Heart right ventricle (tissue), 16 donors: ENCODE data around the gene CNIH2. TPM values are rescaled to one million over a fixed set of nuclear protein-coding genes. Genes with fewer than 3 reads are reported as not detected.

Experiments used
- ATAC-seq, 8 donors: fragments of 200-7000 bp; cut with Tn5 transposase; one replicate each; pipeline ENCODE4 v1.9.1; 2020; ENCODE audit warnings: mild to moderate bottlenecking in 8 of 8, moderate library complexity in 8 of 8, moderate number of reproducible peaks in 1 of 8
- DNase-seq, 2 donors: peaks; one replicate each; pipeline ENCODE4 v3.0.0-alpha.2; 2020
- H3K27ac ChIP-seq, 10 donors: fragments of 200-600 bp; sonication (generic) in 2 of 10; one replicate each; pipeline versions ENCODE4 v1.5.0 to v1.8.0; 2020 to 2022; ENCODE audit warnings: mild to moderate bottlenecking in 3 of 10
- H3K27me3 ChIP-seq, 7 donors: fragments of 200-600 bp; one replicate each; pipeline ENCODE4 v1.8.0; 2021 to 2022; ENCODE audit warnings: mild to moderate bottlenecking in 2 of 7
- H3K36me3 ChIP-seq, 9 donors: fragments of 200-600 bp; sonication (generic) in 1 of 9; one replicate each; pipeline versions ENCODE4 v1.5.0 to v1.8.0; 2020 to 2022; ENCODE audit warnings: mild to moderate bottlenecking in 2 of 9
- H3K4me1 ChIP-seq, 9 donors: fragments of 200-600 bp; sonication (generic) in 1 of 9; one replicate each; pipeline versions ENCODE4 v1.5.0 to v1.8.0; 2020 to 2022; ENCODE audit warnings: mild to moderate bottlenecking in 4 of 9
- H3K4me3 ChIP-seq, 10 donors: fragments of 200-600 bp; sonication (generic) in 2 of 10; one replicate each; pipeline versions ENCODE4 v1.5.0 to v1.8.0; 2020 to 2022; ENCODE audit warnings: mild to moderate bottlenecking in 7 of 10, moderate library complexity in 2 of 10
- H3K9me3 ChIP-seq, 11 donors: fragments of 200-600 bp in 10 of 11; sonication (generic) in 2 of 11; one replicate each; pipeline versions ENCODE4 v1.5.0 to v1.8.0; 2013 to 2022; ENCODE audit warnings: mild to moderate bottlenecking in 2 of 11, control low read depth in 1 of 11, moderate library complexity in 1 of 11
- CTCF ChIP-seq, 9 donors: fragments of 200-600 bp; sonication (generic) in 2 of 9; IDR thresholded peaks; one replicate each; pipeline versions ENCODE4 v1.5.0 to v1.8.0; 2021 to 2022; ENCODE audit warnings: antibody characterized with exemption in 9 of 9, mild to moderate bottlenecking in 5 of 9, moderate library complexity in 1 of 9
- WGBS, 2 donors: extraction: QIAGEN DNeasy Blood & Tissue Kit; methylation state at CpG; one replicate each; pipeline ENCODE4 v1.1.7; 2013; ENCODE audit warnings: inconsistent platforms in 1 of 2; 5-methylcytosine and 5-hydroxymethylcytosine counted together
- intact Hi-C, 10 donors: fragments of 100-400 bp; cut with DNase I; formaldehyde crosslinking; loops; one replicate each; pipeline versions ENCODE4 v1.11.1 to v1.14.2; 2022
- polyA plus RNA-seq, 2 donors: library from polyadenylated mRNA; stranded (reverse); fragments of 200-250 nt; gene quantifications; one replicate each; pipeline ENCODE4 v1.2.3, GENCODE V29; 2013
- total RNA-seq, 10 donors: library from RNA; stranded (reverse); fragmentation: NEBNext Ultra II Directional in 3 of 10; extraction: Animal tissue kit (Norgen Biotek cat#: 25700) in 3 of 10; gene quantifications; one replicate each; pipeline versions ENCODE4 v1.2.1 to v1.2.4, GENCODE V29; 2021 to 2023
- donor health status: Arrhythmogenic right ventricular cardiomyopathy.
- donor health status: ischemic (EF 13 %, LVEDD 7.1; RV severe dilation, severe dysfunction).
- donor health status: healthy with polysubstance abuse.
- donor health status: DM: no; HTN: yes; CAD: no.
- donor health status: DM: no; HTN: no; CAD: no.
- donor health status: ischemic (EF 25% LVEDD 6.9; RV normal size, moderate dysfunction).
- donor health status: ischemic (EF 25% LVEDD 5.7; RV mildly dilated, moderate dysfunction).
- donor health status: healthy.
- donor health status: DM: yes; HTN: yes; CAD: no.
- donor health status: Ischemic cardiomyopathy.
- donor health status: ischemic (EF 35%, LVEDD 5.7; RV mildly dilated, moderate dysfunction).
- donor health status: nonischemic (EF 11% LVEDD 7.7; RV severe dilation, severe dysfunction).
- donor health status: DM: yes; HTN: yes; CAD: no.
- donor health status: PGD.
- donor health status: ischemic (EF 29% LVEDD 5.4; RV normal size, mild dysfunction).
- donor health status: nonischemic (EF 23%, LVEDD 6.1; RV moderate dilation, normal function).

CNIH2 gene
- total and polyA plus RNA-seq, 12 donors: 0.06 to 0.57 (median 0.45) TPM; not detected in 7

- Histone ChIP-seq H3K9me3 (no peaks in the 10 kb centered on the region), H3K4me1 (peaks cover 21 to 50% (median 32%) of the 10 kb centered on the region in 9 donors), H3K4me3 (no peak overlapping the region), H3K27ac (peak overlapping the region; percentile 69 to 89 (median 76)), H3K27me3 (no peaks in the 10 kb centered on the region), H3K36me3 (peaks cover 0 to 2% (median 0%) of the 10 kb centered on the region in 9 donors)
- intact Hi-C loops: loop anchor here in 1 of 10 donors (5.0 kb wide), 1 partner anchor 104 kb away; no protein-coding TSS in a partner anchor
- 38 to 39% methylated on average over 21 of the region's 21 CpGs for WGBS, 2 donors
- no peak for TF ChIP-seq CTCF (IDR thresholded peaks at IDR 0.05)
- peak; percentile 41 to 86 (median 68) for ATAC-seq
- DNase-seq: peak; percentile 77
These were observed 48.5 kb downstream of the CNIH2 start for GRCh38 chr11:66326261-66327111.

- DNase-seq (no peak), ATAC-seq (peak; percentile 16 to 50 (median 28))
- H3K27ac ChIP-seq: peak overlapping the region; percentile 69 to 89 (median 76)
These were observed 49.4 kb downstream of the CNIH2 start for GRCh38 chr11:66327171-66328030.

GRCh38 chr11:66328031-66328301 lies 50.0 kb downstream of the CNIH2 start:
- DNase-seq (no peak), ATAC-seq (peak in 5 of 8 donors; percentile 0 to 3 (median 1))
- no peak for TF ChIP-seq CTCF (IDR thresholded peaks at IDR 0.05)
- Histone ChIP-seq H3K4me1 (peaks cover 21 to 40% (median 30%) of the 10 kb centered on the region in 9 donors), H3K27me3 (no peaks in the 10 kb centered on the region), H3K4me3 (no peak overlapping the region), H3K36me3 (peaks cover 0 to 16% (median 0%) of the 10 kb centered on the region in 9 donors), H3K9me3 (no peaks in the 10 kb centered on the region), H3K27ac (peak overlapping the region in 8 of 10 donors; percentile 19 to 89 (median 76))
- WGBS, 2 donors: 60 to 71% methylated on average over 3 of the region's 3 CpGs
- intact Hi-C loops: loop anchor here in 7 of 10 donors (1.0 to 5.0 kb wide), 4 partner anchors 15 to 106 kb away; no protein-coding TSS in a partner anchor

More at GRCh38 chr11:66327171-66328030, 49.4 kb downstream of the CNIH2 start:
- WGBS, 2 donors: 73 to 76% methylated on average over 10 of the region's 10 CpGs
- Histone ChIP-seq H3K4me1 (peaks cover 21 to 41% (median 30%) of the 10 kb centered on the region in 9 donors), H3K4me3 (no peak overlapping the region), H3K36me3 (peaks cover 0 to 11% (median 0%) of the 10 kb centered on the region in 9 donors), H3K27me3 (no peaks in the 10 kb centered on the region), H3K9me3 (no peaks in the 10 kb centered on the region)
- intact Hi-C loops: loop anchor here in 7 of 10 donors (1.0 to 5.0 kb wide), 4 partner anchors 15 to 105 kb away; no protein-coding TSS in a partner anchor
- no peak for TF ChIP-seq CTCF (IDR thresholded peaks at IDR 0.05)
